Loucy (cell line): ENCODE results near the gene DAB1.

Experiments
- H2AFZ ChIP-seq: fragments of 200-600 bp; sonication (generic); 2 replicates; pipeline ENCODE4 v1.6.0; 2016; ENCODE audit warnings: antibody characterized with exemption, mild to moderate bottlenecking, low read length, moderate library complexity
- H3F3A ChIP-seq: fragments of 200-600 bp; 2 replicates; pipeline ENCODE4 v1.6.0; 2016; ENCODE audit warnings: antibody characterized with exemption, low read depth, mild to moderate bottlenecking
- H3K27me3 ChIP-seq: fragments of 200-600 bp; sonication (generic); 2 replicates; pipeline ENCODE4 v1.6.1; 2014; ENCODE audit warnings: low read length, mild to moderate bottlenecking; ENCODE audit not compliant: insufficient read depth, poor library complexity, severe bottlenecking
- H3K36me3 ChIP-seq: fragments of 200-600 bp; sonication (generic); 2 replicates; pipeline ENCODE4 v1.6.1; 2016; ENCODE audit warnings: low read length; ENCODE audit not compliant: insufficient read depth
- H3K4me1 ChIP-seq: fragments of 200-600 bp; sonication (generic); 2 replicates; pipeline ENCODE4 v1.5.1; 2014; ENCODE audit warnings: low read length, mild to moderate bottlenecking; ENCODE audit not compliant: insufficient read depth, poor library complexity, severe bottlenecking
- H3K4me2 ChIP-seq: fragments of 200-600 bp; sonication (generic); 2 replicates; pipeline ENCODE4 v1.6.0; 2014; ENCODE audit warnings: antibody characterized with exemption, low read length, low read depth, mild to moderate bottlenecking; ENCODE audit not compliant: poor library complexity, severe bottlenecking
- H3K4me3 ChIP-seq: fragments of 200-600 bp; sonication (generic); 2 replicates; pipeline ENCODE4 v1.5.1; 2014; ENCODE audit warnings: low read length, mild to moderate bottlenecking, mixed read lengths; ENCODE audit not compliant: poor library complexity, severe bottlenecking
- H3K79me2 ChIP-seq: fragments of 200-600 bp; sonication (generic); 2 replicates; pipeline ENCODE4 v1.6.1; 2014; ENCODE audit warnings: low read length; ENCODE audit not compliant: insufficient read depth
- H3K9ac ChIP-seq: fragments of 200-600 bp; sonication (generic); 2 replicates; pipeline ENCODE4 v1.6.0; 2014; ENCODE audit warnings: mild to moderate bottlenecking, low read depth, low read length, moderate library complexity; ENCODE audit not compliant: poor library complexity, severe bottlenecking
- H3K9me2 ChIP-seq: fragments of 200-600 bp; sonication (generic); replicated peaks from 2 replicates; pipeline ENCODE4 v1.6.1; 2016; ENCODE audit warnings: low read depth, low read length, mixed read lengths
- H3K9me3 ChIP-seq: fragments of 200-600 bp; sonication (generic); 2 replicates; pipeline ENCODE4 v1.6.1; 2014; ENCODE audit warnings: mild to moderate bottlenecking, antibody characterized with exemption, low read length, low read depth; ENCODE audit not compliant: insufficient read depth
- H4K20me1 ChIP-seq: fragments of 200-600 bp; sonication (generic); 2 replicates; pipeline ENCODE4 v1.6.0; 2014; ENCODE audit warnings: antibody characterized with exemption, low read length, mild to moderate bottlenecking; ENCODE audit not compliant: insufficient read depth, poor library complexity, severe bottlenecking
- EZH2phosphoT487 ChIP-seq: fragments of 200-600 bp; IDR thresholded peaks from 2 replicates; pipeline ENCODE4 v1.6.1; 2018; ENCODE audit warnings: antibody characterized with exemption, mild to moderate bottlenecking, moderate library complexity, borderline replicate concordance
- TF ChIP-seq, protein P1 (sequence below): fragments of 200-600 bp; sonication (generic); conservative IDR thresholded peaks from 2 replicates; pipeline ENCODE4 v1.5.1; 2014; ENCODE audit warnings: mild to moderate bottlenecking, antibody characterized with exemption, low read length

The DAB1 gene

DNA sequence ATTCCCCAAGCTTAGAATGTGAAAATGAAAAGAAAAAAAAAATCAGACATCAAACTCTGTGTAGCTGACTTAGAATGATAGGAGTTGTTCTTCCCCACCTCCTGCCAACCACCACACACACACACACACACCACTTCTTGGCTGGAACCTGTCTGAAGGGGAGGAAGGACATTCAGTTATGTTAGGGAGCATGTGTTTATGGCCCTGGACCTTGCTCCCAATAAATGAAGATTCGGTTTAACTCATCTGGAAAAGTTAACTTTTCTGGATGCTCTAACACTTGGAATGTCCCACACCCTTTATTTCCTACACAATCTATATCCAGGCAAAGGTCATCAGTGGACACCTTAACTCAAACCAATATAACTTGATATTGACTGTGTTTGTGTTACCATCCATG, 112.4 kb downstream of the DAB1 start:
- H3K9me2 ChIP-seq: no peaks in the 10 kb centered on the region
- H3K27me3 ChIP-seq: no peaks in the 10 kb centered on the region
- no peaks in the 10 kb centered on the region for H4K20me1 ChIP-seq
- no peaks in the 10 kb centered on the region for H3K79me2 ChIP-seq
- H3F3A ChIP-seq: no peaks in the 10 kb centered on the region
- H3K9me3 ChIP-seq: no peaks in the 10 kb centered on the region
- no peak for TF ChIP-seq EZH2phosphoT487
- TF ChIP-seq, protein P1, sequence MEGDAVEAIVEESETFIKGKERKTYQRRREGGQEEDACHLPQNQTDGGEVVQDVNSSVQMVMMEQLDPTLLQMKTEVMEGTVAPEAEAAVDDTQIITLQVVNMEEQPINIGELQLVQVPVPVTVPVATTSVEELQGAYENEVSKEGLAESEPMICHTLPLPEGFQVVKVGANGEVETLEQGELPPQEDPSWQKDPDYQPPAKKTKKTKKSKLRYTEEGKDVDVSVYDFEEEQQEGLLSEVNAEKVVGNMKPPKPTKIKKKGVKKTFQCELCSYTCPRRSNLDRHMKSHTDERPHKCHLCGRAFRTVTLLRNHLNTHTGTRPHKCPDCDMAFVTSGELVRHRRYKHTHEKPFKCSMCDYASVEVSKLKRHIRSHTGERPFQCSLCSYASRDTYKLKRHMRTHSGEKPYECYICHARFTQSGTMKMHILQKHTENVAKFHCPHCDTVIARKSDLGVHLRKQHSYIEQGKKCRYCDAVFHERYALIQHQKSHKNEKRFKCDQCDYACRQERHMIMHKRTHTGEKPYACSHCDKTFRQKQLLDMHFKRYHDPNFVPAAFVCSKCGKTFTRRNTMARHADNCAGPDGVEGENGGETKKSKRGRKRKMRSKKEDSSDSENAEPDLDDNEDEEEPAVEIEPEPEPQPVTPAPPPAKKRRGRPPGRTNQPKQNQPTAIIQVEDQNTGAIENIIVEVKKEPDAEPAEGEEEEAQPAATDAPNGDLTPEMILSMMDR: no peak
- H3K4me1 ChIP-seq: peaks cover 14% of the 10 kb centered on the region
- no peak overlapping the region for H3K4me3 ChIP-seq
- H3K36me3 ChIP-seq: no peaks in the 10 kb centered on the region
- no peak overlapping the region for H3K4me2 ChIP-seq
- H2AFZ ChIP-seq: no peak overlapping the region
- no peak overlapping the region for H3K9ac ChIP-seq

GRCh38 chr1:57311006-57311405, 112.9 kb downstream of the DAB1 start:
- H3K4me2 ChIP-seq: no peak overlapping the region
- no peaks in the 10 kb centered on the region for H4K20me1 ChIP-seq
- H3K9ac ChIP-seq: no peak overlapping the region
- peaks cover 14% of the 10 kb centered on the region for H3K4me1 ChIP-seq
- H3K9me3 ChIP-seq: no peaks in the 10 kb centered on the region
- no peaks in the 10 kb centered on the region for H3K9me2 ChIP-seq
- H3K27me3 ChIP-seq: no peaks in the 10 kb centered on the region
- H2AFZ ChIP-seq: no peak overlapping the region
- no peaks in the 10 kb centered on the region for H3K79me2 ChIP-seq
- no peaks in the 10 kb centered on the region for H3K36me3 ChIP-seq
- no peak for TF ChIP-seq EZH2phosphoT487
- TF ChIP-seq, protein P1: no peak
- no peaks in the 10 kb centered on the region for H3F3A ChIP-seq
- no peak overlapping the region for H3K4me3 ChIP-seq

DNA sequence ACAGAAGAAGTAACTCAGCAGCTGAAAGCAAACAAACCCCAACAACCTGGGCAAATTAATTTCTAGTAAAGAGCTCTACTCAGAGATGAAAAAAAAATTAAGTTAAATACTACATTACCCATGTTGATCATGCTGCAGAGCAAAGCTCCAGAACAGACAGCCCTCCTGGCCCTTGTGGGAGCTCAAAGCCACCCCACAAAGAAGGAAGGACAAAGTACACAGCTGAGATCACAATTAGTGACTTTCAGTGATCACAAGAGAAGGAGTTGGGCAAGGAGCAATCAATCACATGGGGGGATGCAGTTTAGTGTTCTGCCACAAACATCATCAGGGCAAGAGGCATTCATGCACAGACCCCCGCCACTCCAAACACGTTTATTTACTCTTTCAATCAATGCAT, 114.2 kb downstream of the DAB1 start:
- Histone ChIP-seq H3F3A (no peaks in the 10 kb centered on the region), H3K4me2 (no peak overlapping the region), H3K9me3 (no peaks in the 10 kb centered on the region), H3K36me3 (no peaks in the 10 kb centered on the region), H3K27me3 (no peaks in the 10 kb centered on the region), H3K9ac (no peak overlapping the region), H3K79me2 (no peaks in the 10 kb centered on the region), H3K4me3 (no peak overlapping the region), H4K20me1 (no peaks in the 10 kb centered on the region), H3K4me1 (peaks cover 14% of the 10 kb centered on the region), H2AFZ (peak overlapping the region; percentile 2; the same call in 1 of the 2 replicates), H3K9me2 (no peaks in the 10 kb centered on the region)
- TF ChIP-seq EZH2phosphoT487: no peak
- TF ChIP-seq, protein P1: no peak
